Activated CD8-positive, alpha-beta T cell treated with anti-CD3 and anti-CD28 coated beads for 36 hours (primary cell): Measurements from ENCODE around the gene RET. TPM values are rescaled to one million over a fixed set of nuclear protein-coding genes. Genes with fewer than 3 reads are reported as not detected.
"Not testable (repeated sequence)": the region's sequence is repeated elsewhere in the genome, so short reads cannot be mapped to it uniquely, and the experiment has no call there.

Experiments
- ATAC-seq: fragments of 200-7000 bp; cut with Tn5 transposase; one replicate; pipeline ENCODE4 v1.10.0; 2021; ENCODE audit warnings: mild to moderate bottlenecking, moderate library complexity
- CTCF ChIA-PET: fragments of 350-600 bp; sonication (Branson Sonifier 250); formaldehyde crosslinking; loops from one replicate; lab custom pipeline; 2021; ENCODE audit warnings: antibody characterized with exemption; lab: Charles Lee
- POLR2A ChIA-PET: fragments of 350-600 bp; sonication (Branson Sonifier 250); formaldehyde crosslinking; loops from one replicate; lab custom pipeline; 2021; ENCODE audit warnings: antibody characterized with exemption; lab: Charles Lee
- DNase-seq: peaks from one replicate; pipeline ENCODE4 v3.0.0-alpha.2; 2020
- H3K27ac Mint-ChIP-seq: one replicate; pipeline ENCODE4 v1.8.0; 2021; ENCODE audit warnings: mild to moderate bottlenecking, mixed read lengths
- H3K27me3 Mint-ChIP-seq: one replicate; pipeline ENCODE4 v1.8.0; 2021; ENCODE audit warnings: mixed read lengths
- H3K36me3 Mint-ChIP-seq: one replicate; pipeline ENCODE4 v1.8.0; 2021; ENCODE audit warnings: low read depth, mixed read lengths
- H3K4me1 Mint-ChIP-seq: one replicate; pipeline ENCODE4 v1.8.0; 2021; ENCODE audit warnings: low read depth, mixed read lengths
- H3K4me3 Mint-ChIP-seq: one replicate; pipeline ENCODE4 v1.8.0; 2021; ENCODE audit warnings: mild to moderate bottlenecking, moderate library complexity, mixed read lengths
- H3K9me3 Mint-ChIP-seq: one replicate; pipeline ENCODE4 v1.8.0; 2021; ENCODE audit warnings: mixed read lengths
- intact Hi-C: fragments of 100-400 bp; cut with micrococcal nuclease; formaldehyde crosslinking; loops from one replicate; pipeline ENCODE4 v1.10.0; 2022
- total RNA-seq, 2 experiments: library from RNA; stranded (reverse); gene quantifications; one replicate each; pipeline ENCODE4 v1.2.3, GENCODE V29; 2021
- TF ChIP-seq, protein P1 (sequence below): fragments of 200-600 bp; IDR thresholded peaks from one replicate; pipeline ENCODE4 v1.8.0; 2022; ENCODE audit warnings: antibody characterized with exemption, mild to moderate bottlenecking

RET gene
- total RNA-seq, 2 experiments from 2014 or later: 0.13 to 0.47 TPM

DNA sequence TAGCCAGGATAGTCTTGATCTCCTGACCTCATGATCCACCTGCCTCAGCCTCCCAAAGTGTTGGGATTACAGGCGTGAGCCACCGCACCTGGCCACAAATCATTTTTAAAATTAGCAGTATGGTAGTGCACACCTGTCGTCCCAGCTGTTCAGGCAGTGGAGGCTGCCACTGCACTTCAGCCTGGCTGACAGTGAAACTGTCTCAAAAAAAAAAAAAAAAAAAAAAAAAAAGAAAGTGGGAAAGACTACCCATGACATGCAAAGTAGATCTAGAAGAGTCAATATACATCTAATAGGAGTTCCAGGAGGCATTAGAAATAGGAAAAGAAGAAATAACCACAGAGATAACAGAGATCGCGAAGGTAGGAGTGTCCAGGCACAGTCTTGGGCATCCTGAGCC lies 64.6 kb downstream of the RET start:
- peak overlapping the region; percentile 46 for H3K27ac Mint-ChIP-seq
- POLR2A ChIA-PET: interaction anchor here (1.0 to 5.4 kb wide), 2 partner anchors 13 to 16 kb away, joined by 3 to 34 read pairs; no protein-coding TSS in a partner anchor

DNA sequence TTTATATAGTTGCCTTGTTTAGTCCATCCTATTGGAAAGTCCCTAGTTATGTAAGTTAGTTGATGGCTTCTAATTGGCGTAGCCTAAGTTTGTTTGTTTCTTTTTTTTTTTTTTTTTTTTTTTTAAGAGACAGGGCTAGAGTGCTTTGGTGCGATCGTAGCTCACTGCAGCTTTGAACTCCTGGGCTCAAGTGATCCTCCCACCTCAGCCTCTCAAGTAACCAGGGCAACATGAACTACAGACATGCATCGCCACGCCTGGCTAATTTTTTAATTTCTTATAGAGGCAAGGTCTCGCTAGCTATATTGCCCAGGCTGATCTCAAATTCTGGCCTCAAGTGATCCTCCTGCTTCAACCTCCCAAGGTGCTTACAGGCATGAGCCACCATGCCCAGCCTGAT lies 68.4 kb downstream of the RET start:
- ChIA-PET CTCF (no interaction called here), POLR2A (no interaction called here)
- intact Hi-C loops: no loop called here
- TF ChIP-seq, protein P1, sequence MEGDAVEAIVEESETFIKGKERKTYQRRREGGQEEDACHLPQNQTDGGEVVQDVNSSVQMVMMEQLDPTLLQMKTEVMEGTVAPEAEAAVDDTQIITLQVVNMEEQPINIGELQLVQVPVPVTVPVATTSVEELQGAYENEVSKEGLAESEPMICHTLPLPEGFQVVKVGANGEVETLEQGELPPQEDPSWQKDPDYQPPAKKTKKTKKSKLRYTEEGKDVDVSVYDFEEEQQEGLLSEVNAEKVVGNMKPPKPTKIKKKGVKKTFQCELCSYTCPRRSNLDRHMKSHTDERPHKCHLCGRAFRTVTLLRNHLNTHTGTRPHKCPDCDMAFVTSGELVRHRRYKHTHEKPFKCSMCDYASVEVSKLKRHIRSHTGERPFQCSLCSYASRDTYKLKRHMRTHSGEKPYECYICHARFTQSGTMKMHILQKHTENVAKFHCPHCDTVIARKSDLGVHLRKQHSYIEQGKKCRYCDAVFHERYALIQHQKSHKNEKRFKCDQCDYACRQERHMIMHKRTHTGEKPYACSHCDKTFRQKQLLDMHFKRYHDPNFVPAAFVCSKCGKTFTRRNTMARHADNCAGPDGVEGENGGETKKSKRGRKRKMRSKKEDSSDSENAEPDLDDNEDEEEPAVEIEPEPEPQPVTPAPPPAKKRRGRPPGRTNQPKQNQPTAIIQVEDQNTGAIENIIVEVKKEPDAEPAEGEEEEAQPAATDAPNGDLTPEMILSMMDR: no peak
- peaks cover 17% of the 10 kb centered on the region for H3K36me3 Mint-ChIP-seq
- H3K27ac Mint-ChIP-seq: no peak overlapping the region
- no peaks in the 10 kb centered on the region for H3K27me3 Mint-ChIP-seq
- no peak overlapping the region for H3K4me3 Mint-ChIP-seq
- no peak for DNase-seq
- ATAC-seq: no peak
- H3K9me3 Mint-ChIP-seq: peaks cover 5% of the 10 kb centered on the region
- peaks cover 69% of the 10 kb centered on the region for H3K4me1 Mint-ChIP-seq

More for the DNA sequence above, 64.6 kb downstream of the RET start:
- H3K27me3 Mint-ChIP-seq: no peaks in the 10 kb centered on the region
- no peaks in the 10 kb centered on the region for H3K9me3 Mint-ChIP-seq
- H3K4me3 Mint-ChIP-seq: no peak overlapping the region
- TF ChIP-seq, protein P1: no peak
- CTCF ChIA-PET: interaction anchor here (1.7 to 2.6 kb wide), 3 partner anchors 16 to 63 kb away, joined by 4 to 13 read pairs (median 5); no protein-coding TSS in a partner anchor
- DNase-seq (no peak), ATAC-seq (no peak)
- H3K36me3 Mint-ChIP-seq: peaks cover 15% of the 10 kb centered on the region
- intact Hi-C loops: loop anchor here (5.0 kb wide), 1 partner anchor 61 kb away; no protein-coding TSS in a partner anchor
- peaks cover 64% of the 10 kb centered on the region for H3K4me1 Mint-ChIP-seq

DNA sequence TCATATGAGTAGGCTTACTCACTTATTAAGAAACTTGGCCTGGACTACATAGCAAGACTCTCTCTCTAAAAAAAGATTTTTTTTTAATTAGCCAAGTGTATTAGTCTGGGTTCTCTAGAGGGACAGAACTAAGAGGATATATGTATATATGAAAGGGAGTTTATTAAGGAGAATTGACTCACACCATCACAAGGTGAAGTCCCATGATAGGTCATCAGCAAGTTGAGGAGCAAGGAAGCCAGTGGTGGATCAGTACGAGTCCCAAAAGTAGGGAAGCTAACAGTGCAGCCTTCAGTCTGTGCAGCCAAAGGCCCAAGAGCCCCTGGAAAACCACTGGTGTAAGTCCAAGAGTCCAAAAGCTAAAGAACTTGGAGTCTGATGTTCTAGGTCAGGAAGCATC lies 69.1 kb downstream of the RET start:
- H3K27ac Mint-ChIP-seq, ATAC-seq, DNase-seq, H3K27me3 Mint-ChIP-seq, H3K4me3 Mint-ChIP-seq, CTCF ChIA-PET, H3K9me3 Mint-ChIP-seq, intact Hi-C loops: not testable (repeated sequence)
- POLR2A ChIA-PET: interaction anchor here (1.0 kb wide), 1 partner anchor 33 kb away, joined by 3 read pairs; no protein-coding TSS in a partner anchor
- peaks cover 70% of the 10 kb centered on the region for H3K4me1 Mint-ChIP-seq
- H3K36me3 Mint-ChIP-seq: peaks cover 15% of the 10 kb centered on the region

DNA sequence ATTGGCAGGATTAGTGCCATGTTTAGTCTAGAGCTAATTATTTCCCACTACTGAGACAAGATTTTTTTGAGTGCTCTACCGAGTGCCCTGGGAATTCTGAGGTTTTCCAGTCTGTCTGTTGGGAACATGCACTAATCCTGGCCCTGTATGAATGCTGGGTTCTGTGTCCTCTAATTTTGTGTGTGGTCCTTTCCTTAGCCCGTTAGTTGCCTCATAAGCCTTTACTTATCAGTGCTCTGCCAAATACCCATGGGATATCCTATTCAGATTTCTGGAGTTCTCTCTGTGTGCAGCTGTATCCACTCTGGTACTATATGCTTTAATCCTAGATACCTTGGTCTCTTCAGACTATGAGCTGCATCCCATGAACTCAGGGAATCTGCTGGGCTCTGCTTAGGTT lies 74.5 kb downstream of the RET start:
- intact Hi-C loops: no loop called here
- H3K27me3 Mint-ChIP-seq: no peaks in the 10 kb centered on the region
- POLR2A ChIA-PET: interaction anchor here (0.6 to 2.7 kb wide), 4 partner anchors 12 to 1196 kb away, joined by 3 to 9 read pairs (median 3); no protein-coding TSS in a partner anchor
- CTCF ChIA-PET: interaction anchor here (0.9 to 1.2 kb wide), 2 partner anchors 46 to 54 kb away, joined by 3 to 4 read pairs; no protein-coding TSS in a partner anchor
- peaks cover 5% of the 10 kb centered on the region for H3K9me3 Mint-ChIP-seq
- TF ChIP-seq, protein P1: no peak
- H3K4me1 Mint-ChIP-seq: peaks cover 59% of the 10 kb centered on the region
- no peak overlapping the region for H3K27ac Mint-ChIP-seq
- H3K4me3 Mint-ChIP-seq: no peak overlapping the region
- peaks cover 16% of the 10 kb centered on the region for H3K36me3 Mint-ChIP-seq
- ATAC-seq: no peak
- no peak for DNase-seq

DNA sequence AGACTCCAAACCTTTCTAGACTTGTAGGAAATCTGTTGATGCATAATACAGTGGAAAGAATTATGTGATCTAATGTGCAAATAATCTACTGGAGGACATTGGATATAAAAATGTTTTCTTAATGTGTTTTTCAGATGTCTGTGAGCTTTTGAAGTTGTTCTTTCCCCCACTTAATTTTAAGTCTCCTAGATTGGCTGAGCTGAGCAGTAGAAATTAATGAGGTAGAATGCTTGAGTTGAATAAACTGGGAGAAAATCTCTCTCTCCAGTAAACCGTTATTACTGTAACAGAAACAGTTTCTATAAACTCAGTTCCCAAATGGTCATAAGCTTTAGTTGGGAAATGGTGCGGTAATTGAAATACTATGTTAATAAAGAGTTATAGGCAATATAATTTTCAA lies 77.0 kb downstream of the RET start:
- Mint-ChIP-seq H3K4me3 (no peak overlapping the region), H3K9me3 (peaks cover 3% of the 10 kb centered on the region), H3K27ac (no peak overlapping the region), H3K36me3 (peaks cover 10% of the 10 kb centered on the region), H3K27me3 (no peaks in the 10 kb centered on the region), H3K4me1 (peaks cover 52% of the 10 kb centered on the region)
- CTCF ChIA-PET: interaction anchor here (1.2 to 1.6 kb wide), 2 partner anchors 25 to 49 kb away, joined by 3 read pairs; no protein-coding TSS in a partner anchor
- intact Hi-C loops: no loop called here
- DNase-seq: no peak
- TF ChIP-seq, protein P1: no peak
- no peak for ATAC-seq
- POLR2A ChIA-PET: interaction anchor here (1.5 kb wide), 1 partner anchor 15 kb away, joined by 6 read pairs; no protein-coding TSS in a partner anchor
